Measurements from ENCODE around the gene ZNF839. TPM values are rescaled to one million over a fixed set of nuclear protein-coding genes. Genes with fewer than 3 reads are reported as not detected.

ZNF839 gene
- 1 to 10 TPM; 5.9 to 8.3 (median 6.8) TPM for total RNA-seq
- polyA plus RNA-seq, result 10 to 100 TPM; 16.3 to 24.9 TPM

- 0% methylated on average over 36 to 71 of the region's 71 CpGs for WGBS, 2 donors
- H3K36me3 ChIP-seq, result no peaks in the 10 kb centered on the region
- no peak for FAIRE-seq
- H3K27ac ChIP-seq, result peak within 1 kb of the TSS; percentile 73 to 90 (median 84)
- peak; percentile 90 to 97 (median 93) for DNase-seq
- peaks cover 6 to 17% (median 10%) of the 10 kb centered on the region in 3 donors for H3K4me1 ChIP-seq
- H3K9me3 ChIP-seq, result no peaks in the 10 kb centered on the region
- no peak for TF ChIP-seq CTCF (IDR thresholded peaks at IDR 0.05)
- no peaks in the 10 kb centered on the region for H3K27me3 ChIP-seq
- intact Hi-C loops (cut with DNase I), result no loop called here
- ATAC-seq, result peak; percentile 58 to 78 (median 70)
- H3K4me3 ChIP-seq, result peak within 1 kb of the TSS; percentile 57 to 82 (median 68)
Observed at GRCh38 chr14:102319351-102320032, at the start of gene ZNF839. TSS of gene ZNF839 (plus strand) at chr14:102319746. CDS start at chr14:102319766, 20 bp downstream.

GRCh38 chr14:102272392-102272791, 47.2 kb upstream of the ZNF839 start:
- DNase-seq (no peak), ATAC-seq (no peak), FAIRE-seq (no peak)
- Histone ChIP-seq H3K27me3 (no peaks in the 10 kb centered on the region), H3K4me1 (peaks cover 0 to 7% (median 6%) of the 10 kb centered on the region in 3 donors), H3K27ac (no peak overlapping the region), H3K4me3 (no peak overlapping the region), H3K36me3 (no peaks in the 10 kb centered on the region), H3K9me3 (no peaks in the 10 kb centered on the region)
- no peak for TF ChIP-seq CTCF (IDR thresholded peaks at IDR 0.05)
- intact Hi-C loops (cut with DNase I), result no loop called here
- 93 to 95% methylated on average over 5 of the region's 5 CpGs for WGBS, 2 donors

- Histone ChIP-seq H3K4me1 (peaks cover 0 to 15% (median 10%) of the 10 kb centered on the region in 3 donors), H3K27me3 (no peaks in the 10 kb centered on the region), H3K27ac (no peak overlapping the region), H3K36me3 (no peaks in the 10 kb centered on the region), H3K9me3 (no peaks in the 10 kb centered on the region), H3K4me3 (no peak overlapping the region)
- ATAC-seq, result no peak
- 98 to 99% methylated on average over 7 of the region's 7 CpGs for WGBS, 2 donors
- TF ChIP-seq CTCF (IDR thresholded peaks at IDR 0.05), result no peak
- no peak for FAIRE-seq
- intact Hi-C loops (cut with DNase I), result no loop called here
- DNase-seq, result no peak
Observed at GRCh38 chr14:102275866-102276265, 43.7 kb upstream of the ZNF839 start.

GRCh38 chr14:102277874-102278630, 41.5 kb upstream of the ZNF839 start:
- FAIRE-seq, result no peak
- H3K9me3 ChIP-seq, result no peaks in the 10 kb centered on the region
- H3K4me3 ChIP-seq, result no peak overlapping the region
- H3K36me3 ChIP-seq, result no peaks in the 10 kb centered on the region
- no peak for TF ChIP-seq CTCF (IDR thresholded peaks at IDR 0.05)
- H3K27me3 ChIP-seq, result no peaks in the 10 kb centered on the region
- peaks cover 0 to 15% (median 10%) of the 10 kb centered on the region in 3 donors for H3K4me1 ChIP-seq
- no peak for DNase-seq
- no peak for ATAC-seq
- 49 to 60% methylated on average over 7 of the region's 7 CpGs for WGBS, 2 donors
- intact Hi-C loops (cut with DNase I), result no loop called here
- H3K27ac ChIP-seq, result no peak overlapping the region

GRCh38 chr14:102278631-102278935, 41.0 kb upstream of the ZNF839 start:
- no peak for TF ChIP-seq CTCF (IDR thresholded peaks at IDR 0.05)
- FAIRE-seq (no peak), ATAC-seq (no peak), DNase-seq (no peak)
- no peak overlapping the region for H3K4me3 ChIP-seq
- no peaks in the 10 kb centered on the region for H3K9me3 ChIP-seq
- H3K4me1 ChIP-seq, result peaks cover 0 to 15% (median 10%) of the 10 kb centered on the region in 3 donors
- 92 to 93% methylated on average over 6 of the region's 6 CpGs for WGBS, 2 donors
- H3K27ac ChIP-seq, result peak overlapping the region in 1 of 4 donors; percentile 60
- no peaks in the 10 kb centered on the region for H3K27me3 ChIP-seq
- intact Hi-C loops (cut with DNase I), result no loop called here
- no peaks in the 10 kb centered on the region for H3K36me3 ChIP-seq

Data from pancreas (tissue), 10 donors.